Measurements from ENCODE around the gene KRTAP2-2. TPM values are rescaled to one million over a fixed set of nuclear protein-coding genes. Genes with fewer than 3 reads are reported as not detected.

Gene KRTAP2-2
- total and polyA plus RNA-seq, 2 of the 8 experiments (the other 6 are each of a cell fraction or from before 2014, with no cell fraction given): not detected

- TF ChIP-seq GTF2F1 (IDR thresholded peaks at IDR 0.05; ENCODE audit: borderline replicate concordance, low read depth, low read length): no peak
- no peak for TF ChIP-seq JUND (IDR thresholded peaks at IDR 0.05; ENCODE audit: low read length)
- TF ChIP-seq SP2 (IDR thresholded peaks at IDR 0.05; ENCODE audit: low read length): no peak
Observed at GRCh38 chr17:41069031-41069430, 14.0 kb upstream of the KRTAP2-2 start (continued).

All from H1 (cell line).